Activated naive CD8-positive, alpha-beta T cell treated with anti-CD3 and anti-CD28 coated beads, Interleukin-2, amount 50 U/mL, for 24 hours (primary cell): ENCODE data around the gene TBCK.
"Not testable (repeated sequence)": the region's sequence is repeated elsewhere in the genome, so short reads cannot be mapped to it uniquely, and the experiment has no call there.

ENCODE experiments used
- ATAC-seq: fragments of 150-1000 bp; cut with Tn5 transposase; one replicate; pipeline ENCODE4 v1.10.0; 2021
- DNase-seq: peaks from one replicate; pipeline ENCODE4 v3.0.0; 2021
- H3K27ac Mint-ChIP-seq: one replicate; pipeline ENCODE4 v1.8.0; 2021; ENCODE audit warnings: mild to moderate bottlenecking, mixed read lengths
- H3K27me3 Mint-ChIP-seq: one replicate; pipeline ENCODE4 v1.8.0; 2021; ENCODE audit warnings: mixed read lengths
- H3K36me3 Mint-ChIP-seq: one replicate; pipeline ENCODE4 v1.8.0; 2021; ENCODE audit warnings: low read depth, mixed read lengths
- H3K4me1 Mint-ChIP-seq: one replicate; pipeline ENCODE4 v1.8.0; 2021; ENCODE audit warnings: mixed read lengths
- H3K4me3 Mint-ChIP-seq: one replicate; pipeline ENCODE4 v1.8.0; 2021; ENCODE audit warnings: mild to moderate bottlenecking, moderate library complexity, mixed read lengths
- H3K9me3 Mint-ChIP-seq: one replicate; pipeline ENCODE4 v1.8.0; 2021; ENCODE audit warnings: mixed read lengths

TBCK gene

DNA sequence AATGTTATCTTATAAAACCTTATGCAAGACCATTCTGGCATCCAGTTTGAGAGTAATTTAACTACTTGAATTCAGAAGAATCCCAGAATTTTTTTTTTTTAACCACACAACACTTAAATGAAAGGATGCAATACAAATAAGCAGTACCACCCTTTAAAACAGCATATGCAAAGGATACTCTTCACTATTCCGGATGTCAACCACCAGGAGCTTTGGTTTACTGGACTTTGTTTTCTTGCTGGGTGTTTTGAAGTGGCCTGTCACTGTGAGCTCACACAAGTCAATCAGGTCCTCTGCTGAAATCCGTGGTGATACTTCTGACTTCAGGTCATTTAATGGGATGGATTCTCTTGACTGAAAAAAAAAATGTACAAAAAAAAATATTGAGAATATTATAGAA, 200.0 kb downstream of the TBCK start:
- Mint-ChIP-seq H3K27me3 (no peaks in the 10 kb centered on the region), H3K4me3 (no peak overlapping the region), H3K36me3 (peaks cover 69% of the 10 kb centered on the region), H3K4me1 (no peaks in the 10 kb centered on the region), H3K9me3 (peaks cover 35% of the 10 kb centered on the region), H3K27ac (no peak overlapping the region)
- DNase-seq (no peak), ATAC-seq (no peak)

DNA sequence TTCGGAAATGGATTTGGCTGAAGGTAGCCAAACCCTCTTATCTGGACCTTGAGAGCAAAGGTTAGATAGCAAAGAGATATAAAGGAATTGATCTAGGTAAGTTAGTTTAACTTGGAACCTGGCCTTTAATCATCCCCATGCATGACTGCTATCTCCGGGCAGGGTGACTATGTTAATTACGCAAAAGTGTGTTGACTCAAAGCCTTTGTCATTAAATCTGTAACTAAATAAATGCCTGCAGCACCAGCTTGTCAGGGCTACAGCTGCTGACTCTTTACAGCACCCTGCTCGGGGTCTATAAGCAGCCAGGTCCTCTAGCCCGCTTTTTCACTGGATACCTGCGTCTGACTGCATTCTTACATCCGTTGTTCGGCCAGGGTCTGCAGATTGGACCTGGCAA, 201.7 kb downstream of the TBCK start:
- no peak for DNase-seq
- H3K36me3 Mint-ChIP-seq = peaks cover 81% of the 10 kb centered on the region
- no peaks in the 10 kb centered on the region for H3K27me3 Mint-ChIP-seq
- no peak overlapping the region for H3K27ac Mint-ChIP-seq
- H3K9me3 Mint-ChIP-seq = peaks cover 47% of the 10 kb centered on the region
- no peak overlapping the region for H3K4me3 Mint-ChIP-seq
- no peak for ATAC-seq
- no peaks in the 10 kb centered on the region for H3K4me1 Mint-ChIP-seq

DNA sequence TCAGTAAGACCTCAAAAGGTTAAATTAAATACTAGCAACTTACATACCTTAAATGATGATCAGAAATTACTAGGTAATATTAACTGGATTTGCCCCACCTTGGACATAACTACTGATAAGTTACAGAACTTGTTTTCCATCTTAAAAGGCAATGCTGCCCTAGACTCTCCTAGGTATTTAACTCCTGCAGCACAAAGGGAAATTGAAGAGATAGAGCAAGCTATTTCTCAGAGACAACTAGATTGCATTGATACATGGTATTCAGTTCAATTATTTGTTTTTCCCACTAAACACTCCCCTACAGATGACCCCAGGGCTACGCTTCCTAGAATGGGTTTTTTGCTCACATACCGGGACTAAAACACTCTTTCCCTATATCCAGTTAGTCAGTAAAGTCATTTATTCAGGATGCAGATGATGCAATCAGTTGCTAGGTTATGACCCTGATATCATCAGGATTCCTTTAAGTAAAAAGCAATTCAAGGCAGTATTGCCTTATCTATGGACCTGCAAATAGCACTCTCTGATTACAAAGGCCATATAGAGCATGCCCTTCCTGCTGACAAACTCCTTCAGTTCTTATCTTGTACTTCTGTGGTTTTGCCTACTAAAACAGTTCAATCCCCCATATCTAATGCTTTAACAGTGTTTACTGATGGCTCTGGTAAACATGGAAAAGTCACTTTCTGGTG, 204.1 kb downstream of the TBCK start:
- not testable (repeated sequence) for H3K27me3 Mint-ChIP-seq, H3K27ac Mint-ChIP-seq, ATAC-seq, H3K4me3 Mint-ChIP-seq, H3K4me1 Mint-ChIP-seq, DNase-seq
- peaks cover 94% of the 10 kb centered on the region for H3K36me3 Mint-ChIP-seq
- H3K9me3 Mint-ChIP-seq = peaks cover 62% of the 10 kb centered on the region

DNA sequence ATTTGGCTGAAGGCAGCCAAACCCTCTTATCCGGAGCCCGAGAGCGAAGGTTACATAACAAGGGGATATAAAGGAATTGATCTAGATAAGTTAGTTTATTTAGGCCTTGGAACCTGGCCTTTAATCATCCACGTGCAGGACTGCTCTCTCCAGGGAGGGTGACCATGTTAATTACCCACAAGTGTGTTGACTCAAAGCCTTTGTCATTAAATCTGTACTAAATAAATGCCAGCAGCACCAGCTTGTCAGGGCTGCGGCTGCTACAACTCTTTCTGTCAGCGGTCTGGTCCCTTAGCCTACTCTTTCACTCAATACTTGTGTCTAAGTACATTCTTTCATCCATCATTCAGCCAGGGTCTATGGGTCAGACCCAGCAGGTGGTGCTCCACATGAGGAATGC, 206.1 kb downstream of the TBCK start:
- no peaks in the 10 kb centered on the region for H3K27me3 Mint-ChIP-seq
- no peaks in the 10 kb centered on the region for H3K4me1 Mint-ChIP-seq
- H3K4me3 Mint-ChIP-seq = no peak overlapping the region
- DNase-seq (no peak), ATAC-seq (no peak)
- no peak overlapping the region for H3K27ac Mint-ChIP-seq
- peaks cover 68% of the 10 kb centered on the region for H3K9me3 Mint-ChIP-seq
- peaks cover 97% of the 10 kb centered on the region for H3K36me3 Mint-ChIP-seq

DNA sequence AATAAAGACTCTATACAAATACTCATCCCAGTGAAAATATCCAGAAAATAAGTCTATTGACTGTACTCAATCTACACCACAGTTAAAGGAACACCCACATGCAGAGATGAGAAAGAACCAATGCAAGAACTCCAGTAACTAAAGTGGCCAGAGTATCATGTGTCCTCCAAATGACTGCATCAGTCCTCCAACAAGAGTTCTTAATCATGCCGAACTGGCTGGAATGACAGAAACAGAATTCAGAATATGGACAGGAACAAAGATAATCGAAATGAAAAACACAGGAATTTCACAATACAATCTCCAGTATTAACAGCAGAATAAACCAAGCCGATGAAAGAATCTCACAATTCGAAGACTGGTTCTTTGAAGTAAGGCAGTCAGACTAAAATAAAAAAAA, 210.3 kb downstream of the TBCK start:
- Mint-ChIP-seq H3K27ac (no peak overlapping the region), H3K36me3 (peaks cover 74% of the 10 kb centered on the region), H3K9me3 (peaks cover 41% of the 10 kb centered on the region), H3K4me3 (no peak overlapping the region), H3K27me3 (no peaks in the 10 kb centered on the region), H3K4me1 (no peaks in the 10 kb centered on the region)
- DNase-seq = no peak
- ATAC-seq = no peak

DNA sequence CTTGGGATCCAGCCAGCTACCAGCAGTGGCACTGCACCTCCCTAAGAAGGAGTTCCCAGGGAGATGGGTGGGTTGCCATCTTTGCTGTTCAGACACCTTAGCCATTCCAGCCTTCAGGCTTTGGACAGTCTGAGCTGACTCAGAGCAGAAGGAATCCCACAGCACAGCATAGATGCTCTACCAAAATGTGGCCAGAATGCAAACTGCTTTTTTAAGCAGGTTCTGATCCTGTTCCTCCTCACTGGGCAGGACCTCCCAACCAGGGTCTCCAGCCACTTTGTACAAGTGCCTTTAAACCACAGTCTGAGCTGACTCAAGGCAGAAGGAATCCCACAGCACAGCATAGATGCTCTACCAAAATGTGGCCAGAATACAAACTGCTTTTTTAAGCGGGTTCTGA, 211.7 kb downstream of the TBCK start:
- H3K27me3 Mint-ChIP-seq = no peaks in the 10 kb centered on the region
- peaks cover 29% of the 10 kb centered on the region for H3K9me3 Mint-ChIP-seq
- DNase-seq = no peak
- H3K36me3 Mint-ChIP-seq = peaks cover 64% of the 10 kb centered on the region
- no peak overlapping the region for H3K27ac Mint-ChIP-seq
- ATAC-seq = no peak
- H3K4me3 Mint-ChIP-seq = no peak overlapping the region
- H3K4me1 Mint-ChIP-seq = no peaks in the 10 kb centered on the region

DNA sequence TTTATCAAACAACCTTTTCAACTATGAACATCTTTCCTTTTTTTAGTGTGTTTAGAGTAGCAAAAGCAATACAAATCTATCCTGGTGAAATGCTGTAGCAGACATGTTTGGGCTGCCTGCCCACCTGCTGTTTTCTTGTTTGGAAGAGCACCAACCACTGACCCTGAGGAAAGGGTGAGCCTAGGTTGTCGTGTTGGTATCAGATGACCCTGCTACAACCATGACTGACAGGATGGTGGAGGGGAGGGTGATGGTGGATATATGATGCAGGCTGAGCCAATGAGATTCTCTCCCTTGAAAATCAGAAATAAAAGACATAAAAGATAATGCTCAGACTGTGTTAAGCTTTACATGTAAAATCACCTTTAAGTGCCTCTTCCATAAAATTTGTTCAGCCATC, 219.6 kb downstream of the TBCK start:
- ATAC-seq (no peak), DNase-seq (no peak)
- H3K27me3 Mint-ChIP-seq = no peaks in the 10 kb centered on the region
- peaks cover 20% of the 10 kb centered on the region for H3K9me3 Mint-ChIP-seq
- H3K4me3 Mint-ChIP-seq = no peak overlapping the region
- H3K4me1 Mint-ChIP-seq = no peaks in the 10 kb centered on the region
- peaks cover 53% of the 10 kb centered on the region for H3K36me3 Mint-ChIP-seq
- H3K27ac Mint-ChIP-seq = no peak overlapping the region

DNA sequence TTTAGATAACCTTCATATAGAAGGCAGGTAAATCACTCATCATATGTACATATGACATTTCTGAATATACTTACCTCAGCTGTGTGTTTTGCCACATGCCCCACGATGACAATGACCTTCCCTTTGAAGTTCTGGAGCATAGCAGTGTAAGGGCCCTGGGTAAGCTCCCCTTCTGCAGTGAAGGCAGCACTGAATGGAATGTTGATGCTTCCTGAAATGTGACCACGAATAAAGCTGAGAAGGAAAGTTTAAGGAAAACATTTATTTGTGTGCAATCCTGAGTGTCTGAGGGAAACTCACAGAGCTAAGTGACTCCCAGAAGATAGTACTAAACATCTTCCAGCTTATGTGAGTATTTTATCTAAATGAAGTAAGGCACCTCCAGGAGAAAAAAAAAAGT, 220.6 kb downstream of the TBCK start:
- Mint-ChIP-seq H3K27ac (no peak overlapping the region), H3K36me3 (peaks cover 59% of the 10 kb centered on the region), H3K9me3 (peaks cover 30% of the 10 kb centered on the region), H3K27me3 (no peaks in the 10 kb centered on the region), H3K4me1 (no peaks in the 10 kb centered on the region), H3K4me3 (no peak overlapping the region)
- no peak for DNase-seq
- no peak for ATAC-seq

DNA sequence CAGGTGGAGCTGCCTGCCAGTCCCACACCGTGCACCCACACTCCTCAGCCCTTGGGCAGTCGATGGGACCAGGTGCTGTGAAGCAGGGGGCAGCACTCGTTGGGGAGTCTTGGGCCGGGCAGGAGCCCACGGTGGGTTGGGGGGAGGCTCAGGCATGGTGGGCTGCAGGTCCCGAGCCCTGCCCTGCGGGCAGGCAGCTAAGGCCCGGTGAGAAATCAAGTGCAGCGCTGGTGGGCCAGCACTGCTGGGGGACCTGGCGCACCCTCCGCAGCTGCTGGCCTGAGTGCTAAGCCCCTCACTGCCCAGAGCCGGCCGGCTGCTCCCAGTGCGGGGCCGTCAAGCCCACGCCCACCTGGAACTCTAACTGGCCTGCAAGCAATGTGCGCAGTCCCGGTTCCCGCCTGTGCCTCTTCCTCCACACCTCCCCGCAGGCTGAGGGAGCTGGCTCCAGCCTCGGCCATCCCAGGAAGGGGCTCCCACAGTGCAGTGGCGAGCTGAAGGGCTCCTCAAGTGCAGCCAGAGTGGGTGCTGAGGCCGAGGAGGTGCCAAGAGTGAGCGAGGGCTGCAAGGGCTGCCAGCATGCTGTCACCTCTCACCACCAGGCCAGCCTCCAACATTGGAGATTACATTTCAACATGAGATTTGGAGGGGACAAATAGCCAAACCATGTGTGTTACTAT, 223.5 kb downstream of the TBCK start:
- Mint-ChIP-seq H3K27ac (no peak overlapping the region), H3K36me3 (peaks cover 83% of the 10 kb centered on the region), H3K27me3 (no peaks in the 10 kb centered on the region), H3K4me1 (no peaks in the 10 kb centered on the region), H3K4me3 (no peak overlapping the region), H3K9me3 (peaks cover 47% of the 10 kb centered on the region)
- DNase-seq (no peak), ATAC-seq (no peak)

DNA sequence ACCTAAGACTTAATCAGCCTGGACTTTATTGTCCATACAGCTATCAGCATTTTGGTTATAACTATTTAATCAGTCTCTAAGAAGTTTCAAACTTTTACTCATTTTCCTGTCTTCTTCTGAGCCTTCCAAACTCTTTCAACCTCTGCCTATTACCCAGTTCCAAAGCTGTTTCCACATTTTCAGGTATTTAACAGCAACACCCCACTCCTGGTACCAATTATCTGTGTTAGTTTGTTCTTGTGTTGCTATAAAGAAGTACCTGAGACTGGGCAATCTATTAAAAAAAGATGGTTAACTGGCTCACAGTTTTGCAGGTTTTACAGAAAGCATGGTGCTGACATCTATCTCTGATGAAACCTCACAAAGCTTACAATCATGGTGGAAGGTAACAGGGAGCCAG, 225.2 kb downstream of the TBCK start:
- no peak for ATAC-seq
- Mint-ChIP-seq H3K27me3 (no peaks in the 10 kb centered on the region), H3K36me3 (peaks cover 90% of the 10 kb centered on the region), H3K4me1 (no peaks in the 10 kb centered on the region), H3K9me3 (peaks cover 57% of the 10 kb centered on the region), H3K27ac (no peak overlapping the region), H3K4me3 (no peak overlapping the region)
- no peak for DNase-seq

DNA sequence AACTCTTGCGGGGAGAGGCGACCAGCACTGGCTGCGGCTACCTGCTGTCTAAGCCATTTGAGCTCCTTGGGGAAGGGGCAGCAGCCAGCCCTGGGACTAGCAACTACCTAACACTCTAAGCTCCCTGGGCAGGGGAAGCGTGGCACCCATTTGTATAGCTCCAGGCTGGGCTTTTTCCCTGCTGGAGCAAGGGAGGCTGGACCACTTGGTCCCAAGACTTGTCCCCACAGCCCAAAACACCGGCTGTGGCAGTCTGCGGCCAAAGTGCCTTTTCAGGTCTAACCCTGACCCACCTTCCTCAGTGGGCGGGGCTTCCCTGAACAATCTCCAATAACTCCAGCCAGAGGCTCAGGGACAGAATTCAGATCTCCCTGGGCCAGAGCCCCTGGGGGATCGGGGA, 232.9 kb downstream of the TBCK start:
- no peaks in the 10 kb centered on the region for H3K27me3 Mint-ChIP-seq
- H3K4me1 Mint-ChIP-seq = no peaks in the 10 kb centered on the region
- no peak for ATAC-seq
- no peak overlapping the region for H3K4me3 Mint-ChIP-seq
- H3K9me3 Mint-ChIP-seq = peaks cover 64% of the 10 kb centered on the region
- peaks cover 90% of the 10 kb centered on the region for H3K36me3 Mint-ChIP-seq
- H3K27ac Mint-ChIP-seq = no peak overlapping the region
- DNase-seq = no peak

DNA sequence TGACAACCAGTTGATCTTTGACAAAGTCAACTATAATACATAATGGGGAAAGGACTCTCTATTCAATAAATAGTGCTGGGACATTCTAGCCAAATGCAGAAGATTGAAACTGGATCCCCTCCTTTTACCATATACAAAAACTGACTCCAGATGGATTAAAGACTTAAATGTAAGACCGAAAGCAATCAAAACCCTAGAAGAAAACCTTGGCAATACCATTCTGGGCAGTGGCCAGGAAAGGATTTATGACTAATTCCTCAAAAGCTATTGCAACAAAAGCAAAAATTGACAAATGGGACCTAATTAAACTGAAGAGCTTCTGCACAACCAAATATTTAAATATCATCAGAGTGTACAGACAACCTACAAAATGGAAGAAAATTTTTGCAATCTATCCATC, 235.6 kb downstream of the TBCK start:
- Mint-ChIP-seq H3K4me3 (no peak overlapping the region), H3K36me3 (peaks cover 87% of the 10 kb centered on the region), H3K9me3 (peaks cover 65% of the 10 kb centered on the region), H3K4me1 (no peaks in the 10 kb centered on the region), H3K27me3 (no peaks in the 10 kb centered on the region), H3K27ac (no peak overlapping the region)
- ATAC-seq (no peak), DNase-seq (no peak)

DNA sequence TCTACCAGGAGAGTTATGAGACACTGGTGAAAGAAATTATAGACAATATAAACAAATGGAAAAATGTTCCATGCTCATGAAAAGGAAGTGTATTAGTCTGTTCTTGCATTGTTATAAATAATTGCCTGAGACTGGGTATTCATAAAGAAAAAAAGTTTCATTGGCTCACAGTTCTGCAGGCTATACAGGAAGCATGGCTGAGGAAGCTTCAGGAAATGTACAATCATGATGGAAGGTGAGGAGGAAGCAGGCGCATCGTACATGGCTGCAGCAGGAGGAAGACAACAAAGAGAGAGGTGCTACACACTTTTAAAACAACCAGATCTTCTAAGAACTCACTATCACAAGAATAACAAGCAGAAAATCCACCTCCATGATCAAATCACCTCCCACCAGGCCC, 236.4 kb downstream of the TBCK start:
- H3K27ac Mint-ChIP-seq = no peak overlapping the region
- DNase-seq (no peak), ATAC-seq (no peak)
- H3K27me3 Mint-ChIP-seq = no peaks in the 10 kb centered on the region
- H3K4me1 Mint-ChIP-seq = no peaks in the 10 kb centered on the region
- H3K9me3 Mint-ChIP-seq = peaks cover 66% of the 10 kb centered on the region
- H3K36me3 Mint-ChIP-seq = peaks cover 87% of the 10 kb centered on the region
- H3K4me3 Mint-ChIP-seq = no peak overlapping the region

DNA sequence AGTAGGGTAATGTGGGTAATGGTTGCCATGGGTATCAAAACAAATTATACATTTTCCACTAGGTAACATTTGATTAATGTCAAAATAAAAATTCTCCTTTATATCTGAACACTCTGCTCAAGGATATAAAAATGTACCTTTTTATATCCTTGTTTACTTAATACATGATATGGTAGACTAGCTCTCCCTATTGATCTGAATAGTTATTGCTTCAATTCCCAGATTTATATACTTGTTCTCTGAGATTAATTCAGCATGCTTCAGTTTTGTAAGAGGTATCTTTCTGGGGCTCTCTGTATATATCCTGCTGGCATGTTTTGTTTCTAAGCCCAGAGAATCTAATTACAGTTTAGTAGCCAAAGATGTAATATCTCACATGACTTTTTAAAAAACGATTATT, 251.0 kb downstream of the TBCK start:
- Mint-ChIP-seq H3K4me1 (no peaks in the 10 kb centered on the region), H3K27ac (no peak overlapping the region), H3K27me3 (no peaks in the 10 kb centered on the region), H3K36me3 (peaks cover 2% of the 10 kb centered on the region), H3K9me3 (peaks cover 6% of the 10 kb centered on the region), H3K4me3 (no peak overlapping the region)
- no peak for DNase-seq
- no peak for ATAC-seq

DNA sequence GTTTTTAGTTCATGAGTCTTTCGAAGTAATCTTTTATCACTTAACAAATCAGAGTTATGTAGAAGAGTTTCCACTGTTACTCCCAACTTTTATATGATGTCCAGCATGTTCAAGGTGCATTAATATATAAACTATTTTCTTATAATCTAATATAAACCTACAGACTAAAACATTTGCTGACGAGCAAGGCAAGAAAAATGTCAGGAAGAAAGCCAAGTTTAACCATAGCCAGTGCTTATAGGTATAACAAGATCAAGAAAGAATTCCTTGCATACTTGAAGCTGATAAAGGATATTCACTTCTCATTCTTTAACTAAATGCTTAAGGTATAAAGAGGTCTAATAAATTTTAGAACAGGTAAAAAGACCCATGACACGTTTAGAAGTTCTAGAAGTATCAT, 253.0 kb downstream of the TBCK start:
- H3K4me3 Mint-ChIP-seq = no peak overlapping the region
- H3K27ac Mint-ChIP-seq = no peak overlapping the region
- no peaks in the 10 kb centered on the region for H3K4me1 Mint-ChIP-seq
- peaks cover 6% of the 10 kb centered on the region for H3K36me3 Mint-ChIP-seq
- peaks cover 6% of the 10 kb centered on the region for H3K9me3 Mint-ChIP-seq
- ATAC-seq = no peak
- H3K27me3 Mint-ChIP-seq = no peaks in the 10 kb centered on the region
- DNase-seq = no peak
